ENCODE data around the gene SCOC.

Gene SCOC

DNA sequence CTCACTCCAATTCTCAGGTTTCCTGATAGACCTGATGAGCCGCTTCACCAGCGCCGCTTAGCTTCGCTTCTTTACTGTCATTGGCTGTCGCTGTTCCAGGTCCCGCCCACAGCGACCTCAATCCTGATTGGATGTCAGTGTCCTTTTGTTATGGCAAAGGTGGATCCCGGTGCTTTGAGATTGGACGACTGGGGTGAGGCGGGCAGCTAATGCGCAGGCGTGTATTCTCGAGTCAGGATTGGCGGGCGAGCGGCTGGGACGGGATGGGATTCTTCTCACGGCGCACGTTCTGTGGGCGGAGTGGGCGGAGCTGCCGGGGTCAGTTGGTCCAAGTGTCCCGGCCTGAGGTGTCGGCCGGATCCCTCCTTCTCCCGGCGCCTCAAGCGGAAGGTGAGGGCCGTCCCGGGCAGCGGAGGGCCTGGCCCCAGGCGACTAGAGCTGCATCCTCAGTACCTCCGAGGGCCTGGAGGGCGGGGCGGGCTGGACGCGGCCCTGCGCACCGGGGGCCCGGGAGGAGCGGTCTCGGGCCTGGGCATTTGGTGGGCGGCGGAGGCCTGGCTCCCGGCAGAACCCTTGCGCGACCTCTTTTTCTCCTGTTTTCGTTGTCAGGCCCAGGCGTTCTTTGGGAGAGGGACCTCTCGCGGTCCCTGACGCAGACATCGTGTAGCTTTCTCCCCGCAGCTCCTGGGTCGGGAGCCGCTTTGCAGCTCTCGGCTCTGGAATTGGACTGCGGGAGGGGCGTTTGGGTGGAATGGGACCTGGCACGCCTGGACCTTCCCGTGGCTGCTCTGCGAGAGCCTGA is at the start of gene SCOC:
TSS of gene SCOC (plus strand) at position 319 of the 802 bp plus-strand sequence. CDS start 5,525 bp downstream, outside the sequence.
- in situ Hi-C loops (cut with MboI; ENCODE audit: low sequenced_read_pairs): loop anchor here (25.0 kb wide), 1 partner anchor 361 kb away; no protein-coding TSS in a partner anchor

DNA sequence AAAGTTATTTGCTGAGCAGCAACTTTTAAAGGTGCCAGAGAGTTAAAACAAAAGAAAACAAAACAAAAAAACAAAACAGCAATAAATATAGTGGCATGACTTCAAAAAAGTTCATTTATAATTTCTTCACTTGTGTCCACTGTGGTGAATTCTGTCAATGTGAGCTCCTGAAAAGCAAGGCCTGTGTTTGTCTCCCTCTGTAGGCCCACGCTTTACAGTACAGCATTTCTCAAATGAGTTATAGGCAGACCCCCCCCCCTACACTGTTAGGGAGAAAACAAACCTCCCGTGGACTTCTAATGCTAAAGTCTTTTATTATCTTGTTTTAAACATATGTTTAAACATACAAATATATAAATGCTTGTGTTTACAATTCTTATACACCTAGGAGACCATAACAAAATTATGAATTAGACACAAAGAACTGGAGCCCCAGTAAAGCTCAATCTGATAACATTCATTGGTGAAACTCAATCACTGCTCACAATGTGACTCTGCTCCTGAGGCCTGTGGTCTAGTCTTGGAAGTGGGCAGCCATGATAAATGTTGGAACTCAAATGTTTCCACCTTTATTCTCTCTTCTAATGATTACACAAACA is 47.0 kb upstream of the SCOC start:
- in situ Hi-C loops (cut with MboI; ENCODE audit: low sequenced_read_pairs): no loop called here

DNA sequence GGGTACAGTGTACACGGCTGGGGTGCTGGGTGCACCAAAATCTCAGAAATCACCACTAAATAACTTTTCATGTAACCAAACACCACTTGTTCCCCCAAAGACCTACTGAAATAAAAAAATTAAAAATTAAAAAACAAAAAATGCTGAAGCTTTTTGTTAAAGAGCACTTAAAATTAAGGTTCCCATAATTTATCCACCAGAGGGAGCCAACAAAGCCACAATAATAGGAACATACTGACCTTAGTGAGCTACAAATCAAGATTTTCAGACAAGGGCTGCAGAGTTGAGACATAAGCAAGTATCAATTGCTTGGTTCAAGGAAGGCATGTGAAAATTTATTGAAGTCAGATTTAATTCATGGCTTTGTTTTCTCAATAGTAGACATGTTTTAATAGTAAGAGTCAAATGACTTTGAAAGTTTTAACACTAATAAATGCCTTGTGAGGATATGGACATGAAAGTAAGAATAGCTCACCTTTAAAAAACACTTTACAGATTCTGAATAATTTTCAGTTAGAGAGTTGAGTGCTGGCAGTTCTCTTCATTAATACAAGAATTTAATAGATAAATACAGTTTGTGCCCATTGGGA is 43.0 kb upstream of the SCOC start:
- in situ Hi-C loops (cut with MboI; ENCODE audit: low sequenced_read_pairs): no loop called here

DNA sequence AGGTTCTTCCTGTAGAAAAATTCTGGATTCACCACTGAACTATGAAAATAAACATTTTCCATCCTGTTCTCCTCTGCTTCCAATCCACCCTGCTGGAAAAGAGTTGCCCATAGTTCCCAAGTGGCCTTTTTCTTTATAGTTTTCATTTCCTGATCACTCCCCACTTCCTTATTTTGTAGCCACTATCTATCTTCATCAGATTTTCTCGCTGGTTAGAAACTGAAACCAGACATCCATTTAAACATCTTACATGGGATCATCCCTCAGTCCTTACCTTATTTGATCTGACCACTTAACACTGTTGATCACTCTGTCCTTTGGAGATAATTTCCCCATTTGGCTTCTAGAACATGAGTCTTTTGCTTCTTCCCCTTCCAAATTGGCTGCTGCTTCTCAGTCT is 42.2 kb upstream of the SCOC start:
- in situ Hi-C loops (cut with MboI; ENCODE audit: low sequenced_read_pairs): no loop called here

DNA sequence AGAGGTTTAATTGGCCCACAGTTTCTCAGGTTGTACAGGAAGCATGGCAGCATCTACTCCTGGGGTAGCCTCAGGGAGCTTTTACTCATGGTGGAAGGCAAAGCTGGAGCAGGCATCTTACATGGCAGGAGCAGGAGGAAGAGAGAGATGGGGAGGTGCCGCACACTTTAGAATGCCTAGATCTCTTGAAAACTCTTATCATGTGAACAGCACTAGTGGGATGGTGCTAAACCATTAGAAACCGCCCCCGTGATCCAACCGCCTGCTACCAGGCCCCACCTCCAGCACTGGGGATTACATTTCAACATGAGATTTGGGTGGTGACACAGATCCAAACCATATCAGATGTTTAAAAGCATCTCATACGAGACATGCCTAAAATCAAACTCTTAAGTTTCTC is 41.6 kb upstream of the SCOC start:
- in situ Hi-C loops (cut with MboI; ENCODE audit: low sequenced_read_pairs): no loop called here

DNA sequence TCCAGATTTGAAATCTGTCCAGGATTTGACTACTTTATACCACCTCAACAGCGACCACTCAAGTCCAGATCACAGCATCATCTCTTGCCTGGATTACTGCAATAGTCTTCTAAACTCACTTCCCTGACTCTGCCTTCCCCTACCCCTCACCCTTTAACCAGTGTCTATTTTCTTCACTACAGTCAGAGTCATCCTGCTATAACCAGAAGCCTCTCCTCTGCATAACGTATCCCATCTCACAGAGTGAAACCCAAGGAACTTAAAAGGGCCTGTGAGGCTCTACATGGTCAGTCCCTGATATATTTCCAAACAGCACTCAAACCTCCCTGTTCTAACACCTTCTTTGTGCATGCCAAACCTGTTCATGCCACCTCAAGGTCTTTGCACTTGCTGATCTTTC is 40.7 kb upstream of the SCOC start:
- in situ Hi-C loops (cut with MboI; ENCODE audit: low sequenced_read_pairs): no loop called here

DNA sequence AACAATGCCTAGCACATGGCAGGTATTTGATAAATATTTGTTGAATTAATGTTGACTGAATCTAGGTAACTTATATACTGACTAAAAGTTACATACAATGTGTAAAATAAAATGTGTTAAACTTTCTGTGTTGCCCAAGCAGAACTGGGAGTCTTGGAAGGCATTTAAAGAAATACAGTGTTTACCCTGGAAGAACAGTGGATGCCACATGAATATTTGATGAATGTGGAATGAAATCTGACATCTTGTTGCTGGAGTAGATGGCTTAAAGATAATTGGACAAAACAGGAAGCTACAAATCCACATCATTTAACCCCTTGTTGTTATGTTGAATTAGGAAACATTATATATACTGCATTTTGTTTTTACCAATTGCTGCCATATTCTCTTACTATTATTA is 39.9 kb upstream of the SCOC start:
- in situ Hi-C loops (cut with MboI; ENCODE audit: low sequenced_read_pairs): no loop called here

DNA sequence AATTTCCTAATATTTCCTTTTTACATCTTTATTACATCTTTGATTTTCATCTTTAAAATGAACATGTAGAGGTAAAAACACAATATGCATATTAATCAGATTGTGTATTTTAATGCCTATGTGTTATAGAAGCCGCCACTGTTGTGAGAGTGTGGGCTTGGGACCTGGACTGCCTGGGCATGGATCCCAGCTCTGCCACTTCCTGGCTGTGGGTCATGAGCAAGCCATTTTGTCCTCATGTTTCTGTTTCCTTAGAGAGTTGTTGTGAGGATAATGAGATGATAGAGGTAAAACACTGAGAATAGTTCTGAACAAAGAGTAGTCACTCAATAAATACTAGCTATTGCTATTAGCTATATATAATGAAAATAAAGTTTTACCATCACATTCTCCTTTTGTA is 38.4 kb upstream of the SCOC start:
- in situ Hi-C loops (cut with MboI; ENCODE audit: low sequenced_read_pairs): no loop called here

DNA sequence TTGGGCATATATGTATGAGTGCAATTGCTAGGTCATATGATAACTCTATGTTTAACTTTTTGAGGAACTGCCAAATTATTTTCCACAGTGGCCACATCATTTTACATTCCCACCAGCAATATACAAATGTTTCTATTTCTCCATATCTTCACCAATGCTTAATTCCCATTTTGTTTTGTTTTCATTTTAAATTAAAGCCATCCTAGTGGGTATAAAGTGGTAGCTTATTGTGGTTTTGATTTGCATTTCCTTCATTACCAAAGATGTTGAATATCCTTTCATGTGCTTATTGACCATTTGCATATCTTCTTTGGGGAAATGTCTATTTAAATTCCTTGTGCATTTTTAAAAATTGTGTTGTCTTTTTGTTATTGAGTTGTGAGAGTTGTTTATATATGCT is 36.7 kb upstream of the SCOC start:
- in situ Hi-C loops (cut with MboI; ENCODE audit: low sequenced_read_pairs): no loop called here

DNA sequence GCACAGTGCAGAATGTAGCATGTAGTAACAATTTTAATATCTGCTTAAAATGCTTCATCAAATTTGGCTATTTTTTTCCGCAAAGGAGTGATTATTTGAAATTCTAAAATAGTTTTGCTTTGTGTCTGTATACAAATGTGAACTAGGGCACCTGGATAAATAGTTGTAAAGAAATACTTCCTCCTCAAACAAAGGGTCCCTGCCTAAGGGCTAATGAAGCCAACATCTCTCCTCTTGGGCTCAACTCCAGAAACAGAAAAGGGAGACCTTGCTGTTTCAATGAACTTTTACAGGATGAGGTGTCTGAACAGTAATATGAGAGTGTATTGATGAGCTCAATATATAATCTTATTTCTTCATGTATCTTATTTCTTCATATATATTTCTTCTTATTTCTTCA is 30.8 kb upstream of the SCOC start:
- in situ Hi-C loops (cut with MboI; ENCODE audit: low sequenced_read_pairs): no loop called here

DNA sequence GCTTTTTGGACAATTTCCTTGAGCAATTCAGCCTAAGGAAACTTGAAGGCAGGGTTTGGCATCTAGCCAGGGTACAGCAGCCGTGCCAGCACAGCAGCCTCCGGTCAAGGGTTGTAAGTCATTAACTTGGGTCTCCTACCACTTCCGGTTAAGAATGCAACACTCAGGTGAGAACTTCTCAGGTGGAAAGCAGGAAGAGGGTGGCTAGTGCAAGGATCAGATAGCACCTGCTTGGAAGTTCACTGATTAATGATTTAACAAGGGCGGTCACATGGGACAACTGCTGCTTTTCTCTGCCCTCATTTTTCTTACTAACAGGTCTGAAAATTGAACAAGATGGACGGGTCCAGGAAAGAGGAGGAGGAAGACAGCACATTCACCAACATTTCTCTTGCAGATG is 30.1 kb upstream of the SCOC start:
- in situ Hi-C loops (cut with MboI; ENCODE audit: low sequenced_read_pairs): no loop called here

DNA sequence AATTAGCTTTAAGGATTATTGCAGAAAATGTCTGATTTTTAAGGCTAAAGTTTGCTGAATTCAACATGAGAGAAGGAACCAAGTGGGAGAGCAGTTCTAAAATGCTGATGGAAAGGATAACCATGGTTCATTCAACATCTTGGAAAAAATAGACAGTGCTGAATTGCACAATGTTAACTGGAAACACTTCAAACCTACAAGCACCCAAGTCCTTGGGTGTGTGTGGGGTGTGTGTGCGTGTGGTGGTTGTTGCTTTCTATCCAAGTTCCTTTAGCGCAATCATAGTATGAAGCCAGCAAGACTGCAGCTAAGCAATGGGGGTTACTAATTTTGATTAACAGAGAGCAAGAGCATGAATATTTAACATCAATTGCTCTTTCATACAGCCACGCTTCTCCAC is 29.3 kb upstream of the SCOC start:
- in situ Hi-C loops (cut with MboI; ENCODE audit: low sequenced_read_pairs): no loop called here

DNA sequence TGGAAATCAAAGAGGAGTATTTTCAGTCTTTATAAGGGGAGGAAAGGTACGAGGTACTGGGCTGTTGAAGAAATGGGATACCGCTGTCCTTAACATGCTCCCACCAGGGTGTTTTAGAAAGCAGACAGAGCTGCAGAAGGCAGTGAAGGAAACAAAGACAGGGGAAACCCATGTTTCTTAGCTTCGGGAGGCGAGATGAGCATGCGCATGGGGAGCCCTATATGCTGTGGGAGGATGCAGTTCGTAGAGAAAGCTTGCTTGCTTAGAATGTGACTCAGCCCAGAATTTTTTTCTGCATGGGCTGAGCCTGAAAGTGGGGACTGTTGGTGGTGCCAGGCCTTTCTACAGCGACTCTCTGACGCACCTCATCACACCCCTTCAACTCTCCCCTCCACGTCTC is 28.8 kb upstream of the SCOC start:
- in situ Hi-C loops (cut with MboI; ENCODE audit: low sequenced_read_pairs): no loop called here

DNA sequence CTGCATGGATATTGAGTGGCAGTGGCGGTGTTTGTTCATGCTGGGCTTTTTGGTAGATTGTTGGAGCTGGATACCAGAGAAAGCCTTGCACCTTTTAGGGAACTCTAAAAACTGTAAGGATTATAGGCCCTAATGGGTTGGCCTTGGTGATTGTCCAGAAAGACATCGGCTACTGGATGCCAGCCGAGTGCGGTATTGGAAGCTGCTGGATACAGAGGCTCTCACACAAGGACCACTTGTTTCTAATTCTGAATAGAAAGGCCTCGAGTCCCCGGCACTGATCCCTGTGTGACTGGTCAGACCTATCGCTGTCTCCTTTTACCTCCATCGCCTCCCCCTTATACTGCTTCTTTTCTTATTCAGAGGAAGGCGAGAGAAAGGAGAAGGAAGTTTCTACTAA is 27.3 kb upstream of the SCOC start:
- in situ Hi-C loops (cut with MboI; ENCODE audit: low sequenced_read_pairs): no loop called here

DNA sequence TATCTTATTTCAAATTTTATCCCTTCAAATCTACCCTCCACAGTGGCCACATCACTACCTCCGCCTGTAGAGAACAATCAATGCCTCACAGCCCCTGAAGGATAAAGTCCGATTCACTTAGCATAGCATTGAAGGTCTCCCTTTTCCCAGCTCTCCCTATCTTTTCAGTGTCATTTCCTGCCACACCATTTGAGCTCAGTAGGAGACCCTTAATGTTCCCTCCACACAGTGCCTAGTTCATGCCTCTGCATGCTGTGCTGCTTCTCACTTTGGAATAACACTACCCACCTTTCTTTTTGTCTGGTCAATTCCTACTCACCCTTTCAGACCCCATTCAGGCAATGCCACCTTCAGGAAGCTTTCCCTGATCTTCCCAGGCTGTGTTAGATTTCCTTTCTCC is 23.6 kb upstream of the SCOC start:
- in situ Hi-C loops (cut with MboI; ENCODE audit: low sequenced_read_pairs): loop anchor here (25.0 kb wide), 1 partner anchor 338 kb away; no protein-coding TSS in a partner anchor

DNA sequence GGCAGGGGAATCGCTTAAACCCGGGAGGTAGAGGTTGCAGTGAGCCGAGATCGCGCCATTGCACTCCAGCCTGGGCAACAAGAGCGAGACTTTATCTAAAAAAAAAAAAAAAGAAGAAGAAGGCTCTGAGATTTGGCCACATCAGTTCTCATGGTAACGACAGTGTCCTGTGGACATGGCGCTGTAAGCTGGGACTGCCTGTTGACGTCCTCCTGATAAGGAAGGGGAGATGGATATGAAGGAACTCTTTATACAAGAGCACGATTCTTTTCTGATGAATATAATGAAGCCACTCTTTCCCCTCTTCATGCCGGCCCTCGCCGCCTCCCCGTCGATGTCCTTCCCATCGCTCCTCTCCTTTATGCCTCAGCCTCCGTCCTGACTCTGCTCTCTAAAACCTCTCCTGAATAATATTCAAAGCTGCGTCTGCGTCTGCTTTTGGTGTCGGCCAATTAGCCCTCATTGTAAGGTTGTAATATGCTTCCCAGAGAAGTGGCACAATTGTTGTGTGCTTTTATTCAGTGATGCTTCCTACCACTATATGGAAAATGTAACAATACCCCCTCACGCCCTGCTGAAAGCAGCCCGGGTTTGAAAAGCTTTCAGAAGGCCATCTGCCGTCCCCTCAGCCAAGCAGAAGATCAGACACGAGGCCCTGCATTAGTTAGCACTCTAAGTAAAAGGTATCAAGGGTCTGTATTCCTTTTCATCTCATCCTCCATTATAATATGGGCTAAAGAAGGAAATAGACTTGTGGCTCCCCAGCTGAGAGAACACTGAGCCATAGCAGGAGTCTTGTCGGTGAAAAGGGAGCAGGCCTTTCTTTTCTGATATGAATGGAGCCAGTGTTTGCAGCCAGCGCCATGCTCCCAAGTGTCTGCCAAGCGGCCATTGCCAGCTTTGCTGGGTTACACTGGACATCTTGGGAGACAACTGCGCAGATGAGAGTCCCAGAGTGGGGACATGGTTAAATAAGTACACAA is 22.1 kb upstream of the SCOC start:
- in situ Hi-C loops (cut with MboI; ENCODE audit: low sequenced_read_pairs): loop anchor here (25.0 kb wide), 1 partner anchor 339 kb away; no protein-coding TSS in a partner anchor

DNA sequence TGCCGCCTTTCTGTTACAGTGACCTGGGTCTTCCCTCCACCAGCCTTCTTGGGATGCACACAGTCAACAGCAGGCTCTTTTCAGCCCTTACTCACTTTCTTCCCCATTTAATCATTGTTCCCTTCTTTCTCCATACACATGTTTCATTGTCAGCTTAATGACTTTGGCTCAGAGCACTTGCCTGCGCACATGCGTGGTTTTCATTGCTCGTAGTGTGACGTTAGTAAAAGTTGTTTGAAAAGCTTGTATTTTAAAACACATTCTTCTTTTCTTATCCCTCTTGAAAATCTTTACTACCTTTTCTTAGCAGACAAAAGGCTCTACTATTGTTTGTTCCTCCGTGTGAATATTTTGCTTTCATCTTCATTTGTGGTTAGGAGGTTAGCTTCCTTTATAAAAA is 19.7 kb upstream of the SCOC start:
- in situ Hi-C loops (cut with MboI; ENCODE audit: low sequenced_read_pairs): loop anchor here (25.0 kb wide), 1 partner anchor 341 kb away; no protein-coding TSS in a partner anchor

DNA sequence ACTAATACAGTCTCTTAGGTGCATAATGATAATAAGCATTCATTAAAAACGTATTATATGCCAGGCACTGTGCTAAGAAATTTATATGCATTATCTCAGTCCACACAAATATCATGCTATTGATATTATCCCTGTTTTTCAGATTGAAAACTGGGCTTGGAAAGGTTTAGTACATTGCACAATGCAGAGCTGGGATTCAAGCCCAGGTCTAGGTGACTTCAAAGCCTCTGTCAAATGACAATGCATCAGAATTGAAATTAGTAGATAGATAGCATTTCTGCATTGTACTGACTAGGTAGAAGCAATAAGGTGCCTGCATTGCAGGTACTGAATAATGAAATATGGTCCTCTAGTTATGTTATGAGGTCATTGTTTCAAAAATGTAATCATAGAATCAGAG is 18.2 kb upstream of the SCOC start:
- in situ Hi-C loops (cut with MboI; ENCODE audit: low sequenced_read_pairs): loop anchor here (25.0 kb wide), 1 partner anchor 343 kb away; no protein-coding TSS in a partner anchor

DNA sequence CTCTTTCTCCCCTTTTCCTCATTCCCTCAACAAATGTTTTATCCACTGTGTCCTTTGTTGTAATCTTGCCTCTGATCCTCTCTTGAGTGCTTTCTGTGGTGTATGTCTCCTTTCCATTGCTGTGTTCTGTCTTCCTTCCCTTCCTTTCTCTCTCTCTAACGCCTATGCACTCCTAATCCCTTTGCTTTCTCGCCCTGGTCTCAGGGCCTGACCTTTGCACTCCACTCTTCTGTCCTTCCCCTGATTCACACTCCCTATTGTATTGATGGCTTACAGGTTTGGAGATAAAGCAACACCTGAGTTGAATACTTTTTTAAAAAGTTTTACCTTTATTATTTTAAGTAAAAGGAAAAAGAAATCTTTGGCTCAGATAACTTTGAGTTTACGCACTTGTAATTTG is 15.6 kb upstream of the SCOC start:
- in situ Hi-C loops (cut with MboI; ENCODE audit: low sequenced_read_pairs): loop anchor here (25.0 kb wide), 1 partner anchor 346 kb away; no protein-coding TSS in a partner anchor

DNA sequence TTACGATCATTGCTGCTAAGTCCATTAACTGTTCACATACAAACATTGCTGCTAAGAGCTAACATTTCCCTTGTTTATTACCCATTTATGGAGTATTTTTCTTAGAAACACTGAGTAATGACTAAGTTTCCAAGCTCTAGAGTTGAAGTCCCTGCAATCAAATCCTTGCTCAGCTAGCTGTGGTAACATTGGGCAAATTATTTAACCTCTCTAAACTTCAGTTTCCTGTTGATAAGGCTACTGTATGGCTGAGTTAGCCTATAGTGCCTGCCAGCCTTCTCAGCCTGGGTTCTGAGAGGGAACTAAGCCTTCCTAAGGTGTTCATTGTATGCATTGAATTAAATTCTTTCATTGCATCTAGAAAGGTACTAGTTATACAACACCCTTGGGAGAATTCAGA is 15.2 kb upstream of the SCOC start:
- in situ Hi-C loops (cut with MboI; ENCODE audit: low sequenced_read_pairs): loop anchor here (25.0 kb wide), 1 partner anchor 346 kb away; no protein-coding TSS in a partner anchor

All from HL-60/S4 treated with phorbol 12-myristate 13-acetate at 8.2 ng/mL for 4 days and 3 days (cell line).